SK-N-SH (cell line): ENCODE measurements around the gene SNRNP70. TPM values are rescaled to one million over a fixed set of nuclear protein-coding genes. Genes with fewer than 3 reads are reported as not detected.

Source experiments
- CTCF ChIA-PET: fragments of 300-600, 350-600 bp; formaldehyde crosslinking; extraction: SDS; loops from one replicate; lab custom pipeline; 2021; lab: Yijun Ruan, JAX
- POLR2A ChIA-PET: fragments of 350-600 bp; sonication (Branson Sonifier 250); formaldehyde crosslinking; extraction: SDS; loops from one replicate; lab custom pipeline; 2020; ENCODE audit warnings: antibody characterized with exemption, inconsistent platforms; lab: Yijun Ruan, JAX
- DNase-seq: peaks from one replicate; pipeline ENCODE4 v3.0.0; 2012
- H2AFZ ChIP-seq: fragments of 200-600 bp; sonication (generic); 2 replicates; pipeline ENCODE4 v1.8.1; 2016; ENCODE audit warnings: antibody characterized with exemption, mild to moderate bottlenecking, low read depth
- H3F3A ChIP-seq: fragments of 200-600 bp; sonication (generic); replicated peaks from 2 replicates; pipeline ENCODE3; 2016; ENCODE audit warnings: antibody characterized with exemption, mild to moderate bottlenecking; ENCODE audit not compliant: insufficient read depth
- H3K27ac ChIP-seq, 2 experiments: fragments of 200-500 bp in 1 of 2; fragments of 200-600 bp in 1 of 2; sonication (Bioruptor generic) in 1 of 2; sonication (generic), shearing (Covaris generic) in 1 of 2; 2 replicates each; pipeline versions ENCODE4 v1.5.1 to v1.6.1; 2014 to 2016; ENCODE audit warnings: low read depth in 2 of 2, inconsistent platforms in 1 of 2, low read length in 1 of 2, mild to moderate bottlenecking in 1 of 2, mixed read lengths in 1 of 2
- H3K27me3 ChIP-seq: fragments of 200-600 bp; sonication (generic), shearing (Covaris generic); 2 replicates; pipeline ENCODE4 v1.6.1; 2016; ENCODE audit warnings: mixed run types; ENCODE audit not compliant: insufficient read depth
- H3K36me3 ChIP-seq, 2 experiments: fragments of 200-500 bp in 1 of 2; fragments of 200-600 bp in 1 of 2; sonication (Bioruptor generic) in 1 of 2; sonication (generic) in 1 of 2; replicated peaks in 1 of 2; 2 replicates each; pipeline versions ENCODE3 to v1.5.1; 2014 to 2016; ENCODE audit warnings: low read length in 1 of 2, mild to moderate bottlenecking in 1 of 2; ENCODE audit not compliant: insufficient read depth in 2 of 2, control insufficient read depth in 1 of 2
- H3K4me1 ChIP-seq, 2 experiments: fragments of 200-500 bp in 1 of 2; fragments of 200-600 bp in 1 of 2; sonication (Bioruptor generic) in 1 of 2; sonication (generic), shearing (Covaris generic) in 1 of 2; 2 replicates each; pipeline versions ENCODE4 v1.5.1 to v1.6.1; 2014 to 2016; ENCODE audit warnings: low read depth in 1 of 2, low read length in 1 of 2, mixed run types in 1 of 2; ENCODE audit not compliant: insufficient read depth in 2 of 2, control insufficient read depth in 1 of 2
- H3K4me2 ChIP-seq: fragments of 200-600 bp; sonication (generic), shearing (Covaris generic); 2 replicates; pipeline ENCODE4 v1.6.1; 2017; ENCODE audit warnings: mixed run types
- H3K4me3 ChIP-seq, 2 experiments: fragments of 200-500 bp in 1 of 2; fragments of 200-600 bp in 1 of 2; sonication (Bioruptor generic) in 1 of 2; sonication (generic), shearing (Covaris generic) in 1 of 2; 2 replicates each; pipeline versions ENCODE4 v1.5.1 to v1.8.1; 2014 to 2016; ENCODE audit warnings: low read depth in 2 of 2, inconsistent platforms in 1 of 2, low read length in 1 of 2, mild to moderate bottlenecking in 1 of 2, mixed read lengths in 1 of 2, moderate library complexity in 1 of 2
- H3K79me2 ChIP-seq: fragments of 200-600 bp; sonication (generic); 2 replicates; pipeline ENCODE4 v1.8.1; 2017; ENCODE audit warnings: mild to moderate bottlenecking; ENCODE audit not compliant: insufficient read depth
- H3K9ac ChIP-seq: fragments of 200-600 bp; sonication (generic); 2 replicates; pipeline ENCODE4 v1.6.1; 2017; ENCODE audit warnings: mixed run types
- H3K9me2 ChIP-seq: fragments of 200-600 bp; sonication (generic); 2 replicates; pipeline ENCODE4 v1.6.1; 2017; ENCODE audit warnings: mixed run types
- H3K9me3 ChIP-seq: fragments of 200-600 bp; sonication (generic); 2 replicates; pipeline ENCODE4 v1.6.1; 2017; ENCODE audit warnings: mixed run types, mild to moderate bottlenecking, moderate library complexity
- H4K20me1 ChIP-seq: fragments of 200-600 bp; sonication (generic); 2 replicates; pipeline ENCODE4 v1.6.1; 2017; ENCODE audit warnings: mild to moderate bottlenecking, mixed run types; ENCODE audit not compliant: insufficient read depth
- CHD2 ChIP-seq: fragments of 150-350 bp; IDR thresholded peaks from 2 replicates; pipeline ENCODE4 v1.6.1; 2018; ENCODE audit warnings: low read length; ENCODE audit not compliant: partially characterized antibody
- ELF1 ChIP-seq: IDR thresholded peaks from 2 replicates; pipeline ENCODE4 v1.4.0; 2012
- EP300 ChIP-seq, 2 experiments: IDR thresholded peaks; 2 replicates each; pipeline versions ENCODE4 v1.4.0 to v1.6.1; 2012; ENCODE audit warnings: borderline replicate concordance in 1 of 2, low read depth in 1 of 2, low read length in 1 of 2
- EZH2phosphoT487 ChIP-seq: fragments of 200-600 bp; sonication (generic); IDR thresholded peaks from 2 replicates; pipeline ENCODE4 v1.6.1; 2017; ENCODE audit warnings: low read depth, mixed run types, mild to moderate bottlenecking, antibody characterized with exemption, moderate library complexity, borderline replicate concordance
- FOSL2 ChIP-seq: IDR thresholded peaks from 2 replicates; pipeline ENCODE4 v1.4.0; 2012; ENCODE audit warnings: low read depth, mild to moderate bottlenecking, moderate library complexity, borderline replicate concordance
- FOXJ3 ChIP-seq: sonication (generic); formaldehyde crosslinking; IDR thresholded peaks from 2 replicates; pipeline ENCODE4 v1.5.1; 2020; ENCODE audit warnings: mild to moderate bottlenecking, missing genetic modification reagents
- FOXM1 ChIP-seq: IDR thresholded peaks from 2 replicates; pipeline ENCODE4 v1.4.0; 2012; ENCODE audit warnings: low read depth, mild to moderate bottlenecking
- MAX ChIP-seq: IDR thresholded peaks from 2 replicates; pipeline ENCODE4 v1.4.0; 2012; ENCODE audit warnings: low read depth
- MEF2A ChIP-seq: IDR thresholded peaks from 2 replicates; pipeline ENCODE4 v1.4.0; 2012; ENCODE audit warnings: low read depth, borderline replicate concordance
- MXI1 ChIP-seq: IDR thresholded peaks from 2 replicates; pipeline ENCODE4 v1.6.1; 2012; ENCODE audit warnings: mild to moderate bottlenecking, low read depth, low read length, improper control_type of control experiment
- NFIC ChIP-seq: IDR thresholded peaks from 2 replicates; pipeline ENCODE4 v1.4.0; 2012; ENCODE audit warnings: borderline replicate concordance
- PBX3 ChIP-seq: IDR thresholded peaks from 2 replicates; pipeline ENCODE4; 2012
- REST ChIP-seq: IDR thresholded peaks from 2 replicates; pipeline ENCODE4 v1.6.1; 2012; ENCODE audit warnings: mild to moderate bottlenecking, low read depth, low read length, moderate library complexity
- RXRA ChIP-seq: IDR thresholded peaks from 2 replicates; pipeline ENCODE4 v1.4.0; 2012; ENCODE audit warnings: low read depth, mild to moderate bottlenecking, borderline replicate concordance
- SMC3 ChIP-seq: IDR thresholded peaks from 2 replicates; pipeline ENCODE4 v1.6.1; 2012; ENCODE audit warnings: low read depth, low read length, improper control_type of control experiment
- TAF1 ChIP-seq: IDR thresholded peaks from 2 replicates; pipeline ENCODE4 v1.6.1; 2012; ENCODE audit warnings: low read depth, mild to moderate bottlenecking, low read length, moderate library complexity, borderline replicate concordance
- TEAD4 ChIP-seq: IDR thresholded peaks from 2 replicates; pipeline ENCODE4 v1.4.0; 2012; ENCODE audit warnings: mild to moderate bottlenecking, borderline replicate concordance; ENCODE audit not compliant: insufficient read depth
- USF1 ChIP-seq: IDR thresholded peaks from 2 replicates; pipeline ENCODE4 v1.4.0; 2012; ENCODE audit warnings: low read depth, borderline replicate concordance
- YY1 ChIP-seq: IDR thresholded peaks from 2 replicates; pipeline ENCODE4 v1.4.0; 2012; ENCODE audit warnings: low read depth, mild to moderate bottlenecking
- WGBS: methylation state at CpG from one replicate; pipeline ENCODE4 v1.1.6; 2017; ENCODE audit warnings: low lambda C conversion rate; 5-methylcytosine and 5-hydroxymethylcytosine counted together
- polyA plus RNA-seq, 3 experiments: library from polyadenylated mRNA; depleted of rRNA; stranded (reverse); fragments of >200 nt; gene quantifications; 2 replicates each; pipeline ENCODE4 v1.2.3, GENCODE V29; 2012

Gene SNRNP70
- polyA plus RNA-seq, 1 of the 3 experiments (the other 2 are of a cell fraction): 359 TPM

- 52% methylated on average over 8 of the region's 10 CpGs for WGBS
- Histone ChIP-seq H3K9me2 (no peaks in the 10 kb centered on the region), H3F3A (peaks cover 7% of the 10 kb centered on the region), H3K4me2 (peak overlapping the region; percentile 70; the same call in 1 of the 2 replicates), H3K27me3 (no peaks in the 10 kb centered on the region), H3K27ac (no peak overlapping the region), H3K9ac (no peak overlapping the region; the same call in 1 of the 2 replicates), H3K4me3 (peak overlapping the region; percentile 16 to 30; a peak in 3 of 4 replicates), H2AFZ (no peak overlapping the region), H3K9me3 (no peaks in the 10 kb centered on the region), H4K20me1 (no peaks in the 10 kb centered on the region), H3K79me2 (peaks cover 38% of the 10 kb centered on the region; the same call in 1 of the 2 replicates), H3K36me3 (no peaks in the 10 kb centered on the region), H3K4me1 (peaks cover 0 to 8% of the 10 kb centered on the region in 2 experiments; a peak in 2 of 4 replicates)
- POLR2A ChIA-PET: no interaction called here
- CTCF ChIA-PET: interaction anchor here (0.6 to 1.6 kb wide), 2 partner anchors 10 to 146 kb away, joined by 3 to 6 read pairs; no protein-coding TSS in a partner anchor
- DNase-seq: peak; percentile 24
- TF ChIP-seq USF1: no peak
- no peak for TF ChIP-seq EP300 (IDR thresholded peaks at IDR 0.05; ENCODE audit: borderline replicate concordance in 1 of 2, low read depth in 1 of 2, low read length in 1 of 2)
- no peak for TF ChIP-seq FOXM1
- TF ChIP-seq TEAD4: no peak
- TF ChIP-seq ELF1: no peak
- no peak for TF ChIP-seq NFIC
- TF ChIP-seq EZH2phosphoT487: no peak
- no peak for TF ChIP-seq RXRA
- TF ChIP-seq SMC3: no peak
- TF ChIP-seq FOSL2: no peak
- no peak for TF ChIP-seq PBX3
- no peak for TF ChIP-seq CHD2
- no peak for TF ChIP-seq TAF1
- TF ChIP-seq FOXJ3 (CRISPR knock-in tag): no peak
- no peak for TF ChIP-seq MAX
- TF ChIP-seq YY1: no peak
- TF ChIP-seq MEF2A: no peak
- TF ChIP-seq MXI1: no peak
- TF ChIP-seq REST: no peak
These were observed 21.1 kb upstream of the SNRNP70 start for GRCh38 chr19:49064029-49064629.
